ENCODE results near the gene MDGA2.

Gene MDGA2

GRCh38 chr14:47039336-47039735, 636.1 kb downstream of the MDGA2 start:
- TF ChIP-seq CTCF (IDR thresholded peaks at IDR 0.05; ENCODE audit: control extremely low read depth, extremely low read depth, low read depth, missing control alignments), result no peak
- ChIA-PET POLR2A (no interaction called here), CTCF (interaction anchor here (0.9 to 1.0 kb wide), 2 partner anchors 15 to 16 kb away, joined by 3 read pairs; no protein-coding TSS in a partner anchor)
- DNase-seq (ENCODE audit: extremely low spot score), result no peak

GRCh38 chr14:47022721-47023120, 652.7 kb downstream of the MDGA2 start:
- no peak for DNase-seq (ENCODE audit: extremely low spot score)
- CTCF ChIA-PET, result no interaction called here
- no peak for TF ChIP-seq CTCF (IDR thresholded peaks at IDR 0.05; ENCODE audit: control extremely low read depth, extremely low read depth, low read depth, missing control alignments)
- POLR2A ChIA-PET, result no interaction called here

- TF ChIP-seq CTCF (IDR thresholded peaks at IDR 0.05; ENCODE audit: control extremely low read depth, extremely low read depth, low read depth, missing control alignments), result no peak
- POLR2A ChIA-PET, result no interaction called here
- CTCF ChIA-PET, result no interaction called here
- DNase-seq (ENCODE audit: extremely low spot score), result no peak
Observed at GRCh38 chr14:47020500-47020899, 654.9 kb downstream of the MDGA2 start.

- DNase-seq (ENCODE audit: extremely low spot score), result no peak
- ChIA-PET CTCF (no interaction called here), POLR2A (no interaction called here)
- no peak for TF ChIP-seq CTCF (IDR thresholded peaks at IDR 0.05; ENCODE audit: control extremely low read depth, extremely low read depth, low read depth, missing control alignments)
Observed at GRCh38 chr14:47012533-47013280, 662.7 kb downstream of the MDGA2 start.

- ChIA-PET POLR2A (no interaction called here), CTCF (no interaction called here)
- no peak for TF ChIP-seq CTCF (IDR thresholded peaks at IDR 0.05; ENCODE audit: control extremely low read depth, extremely low read depth, low read depth, missing control alignments)
- DNase-seq (ENCODE audit: extremely low spot score), result no peak
Observed at GRCh38 chr14:47009615-47010014, 665.8 kb downstream of the MDGA2 start.

- no peak for DNase-seq (ENCODE audit: extremely low spot score)
- ChIA-PET CTCF (interaction anchor here (0.9 to 1.1 kb wide), 2 partner anchors 9 to 12 kb away, joined by 3 read pairs; no protein-coding TSS in a partner anchor), POLR2A (no interaction called here)
- no peak for TF ChIP-seq CTCF (IDR thresholded peaks at IDR 0.05; ENCODE audit: control extremely low read depth, extremely low read depth, low read depth, missing control alignments)
Observed at GRCh38 chr14:47008732-47009131, 666.7 kb downstream of the MDGA2 start.

Data from GM10248 (cell line).